PC-3 (cell line): ENCODE results near the gene INTS4.

Experiments
- EZH2 ChIP-seq: fragments of 300-600 bp; sonication (generic); IDR thresholded peaks from one replicate; pipeline ENCODE4 v1.6.1; 2017; ENCODE audit warnings: antibody characterized with exemption, mild to moderate bottlenecking, low read length; ENCODE audit not compliant: unreplicated experiment
- TF ChIP-seq, protein P1 (sequence below): fragments of 300-600 bp; sonication (generic); conservative IDR thresholded peaks from 2 replicates; pipeline ENCODE4 v1.5.1; 2017; ENCODE audit warnings: antibody characterized with exemption, low read depth, mild to moderate bottlenecking, low read length

GRCh38 chr11:77854838-77855237 is 139.6 kb downstream of the INTS4 start:
- TF ChIP-seq, protein P1, sequence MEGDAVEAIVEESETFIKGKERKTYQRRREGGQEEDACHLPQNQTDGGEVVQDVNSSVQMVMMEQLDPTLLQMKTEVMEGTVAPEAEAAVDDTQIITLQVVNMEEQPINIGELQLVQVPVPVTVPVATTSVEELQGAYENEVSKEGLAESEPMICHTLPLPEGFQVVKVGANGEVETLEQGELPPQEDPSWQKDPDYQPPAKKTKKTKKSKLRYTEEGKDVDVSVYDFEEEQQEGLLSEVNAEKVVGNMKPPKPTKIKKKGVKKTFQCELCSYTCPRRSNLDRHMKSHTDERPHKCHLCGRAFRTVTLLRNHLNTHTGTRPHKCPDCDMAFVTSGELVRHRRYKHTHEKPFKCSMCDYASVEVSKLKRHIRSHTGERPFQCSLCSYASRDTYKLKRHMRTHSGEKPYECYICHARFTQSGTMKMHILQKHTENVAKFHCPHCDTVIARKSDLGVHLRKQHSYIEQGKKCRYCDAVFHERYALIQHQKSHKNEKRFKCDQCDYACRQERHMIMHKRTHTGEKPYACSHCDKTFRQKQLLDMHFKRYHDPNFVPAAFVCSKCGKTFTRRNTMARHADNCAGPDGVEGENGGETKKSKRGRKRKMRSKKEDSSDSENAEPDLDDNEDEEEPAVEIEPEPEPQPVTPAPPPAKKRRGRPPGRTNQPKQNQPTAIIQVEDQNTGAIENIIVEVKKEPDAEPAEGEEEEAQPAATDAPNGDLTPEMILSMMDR = no peak
- no peak for TF ChIP-seq EZH2
